NCI-H82 (cell line): ENCODE data around the gene WNT9A.

Experiments
- DNase-seq: peaks from one replicate; lab custom pipeline; 2025; lab: John Stamatoyannopoulos, UW

The WNT9A gene

DNA sequence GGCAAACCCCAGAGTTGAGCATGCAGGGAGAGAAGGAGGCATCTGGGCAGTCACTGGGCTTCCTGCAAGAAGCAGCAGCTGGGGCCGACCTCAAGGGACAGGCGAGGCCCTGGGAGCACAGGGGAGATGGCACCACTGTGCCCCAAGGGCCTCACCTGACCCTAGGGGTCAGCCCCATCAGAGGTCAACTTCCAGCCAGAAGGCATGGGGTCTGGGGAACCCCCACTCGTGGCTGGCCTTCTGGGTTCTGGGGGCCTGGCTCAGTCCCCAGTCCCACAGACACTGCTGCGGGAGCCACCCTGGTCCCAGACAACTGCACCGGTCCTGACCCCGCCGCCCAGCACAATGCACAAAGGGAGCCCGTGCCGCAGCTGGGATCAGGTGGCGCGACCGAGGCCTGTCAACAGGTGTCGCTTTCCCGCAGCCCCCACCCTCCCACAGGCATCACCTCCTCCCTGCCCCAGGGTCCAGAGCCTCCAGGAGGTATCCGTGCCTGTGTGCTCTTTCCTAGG, 6.2 kb downstream of the WNT9A start:
- DNase-seq: no peak

DNA sequence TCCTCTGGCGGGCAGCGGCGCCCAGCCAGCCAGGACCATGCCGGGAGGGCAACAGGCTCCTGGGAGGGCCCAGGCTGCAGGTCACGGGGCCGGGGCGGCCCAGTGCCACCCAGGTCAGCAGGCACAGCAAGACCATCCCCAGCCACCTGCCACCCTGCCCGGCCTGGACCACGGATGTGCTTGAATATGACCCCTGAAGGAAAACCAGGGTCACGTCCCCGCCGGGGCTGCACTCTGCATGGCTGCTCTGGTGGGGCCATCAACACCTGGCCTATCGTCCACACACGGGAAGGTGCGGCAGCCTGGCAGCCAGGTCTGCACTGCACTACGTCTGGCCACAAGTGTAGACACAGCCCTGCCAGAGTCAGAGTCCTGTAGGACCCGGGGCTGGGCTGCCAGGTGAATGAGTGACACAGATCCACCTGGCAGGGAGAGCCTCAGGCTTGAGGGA, 6.9 kb downstream of the WNT9A start:
- DNase-seq: no peak

DNA sequence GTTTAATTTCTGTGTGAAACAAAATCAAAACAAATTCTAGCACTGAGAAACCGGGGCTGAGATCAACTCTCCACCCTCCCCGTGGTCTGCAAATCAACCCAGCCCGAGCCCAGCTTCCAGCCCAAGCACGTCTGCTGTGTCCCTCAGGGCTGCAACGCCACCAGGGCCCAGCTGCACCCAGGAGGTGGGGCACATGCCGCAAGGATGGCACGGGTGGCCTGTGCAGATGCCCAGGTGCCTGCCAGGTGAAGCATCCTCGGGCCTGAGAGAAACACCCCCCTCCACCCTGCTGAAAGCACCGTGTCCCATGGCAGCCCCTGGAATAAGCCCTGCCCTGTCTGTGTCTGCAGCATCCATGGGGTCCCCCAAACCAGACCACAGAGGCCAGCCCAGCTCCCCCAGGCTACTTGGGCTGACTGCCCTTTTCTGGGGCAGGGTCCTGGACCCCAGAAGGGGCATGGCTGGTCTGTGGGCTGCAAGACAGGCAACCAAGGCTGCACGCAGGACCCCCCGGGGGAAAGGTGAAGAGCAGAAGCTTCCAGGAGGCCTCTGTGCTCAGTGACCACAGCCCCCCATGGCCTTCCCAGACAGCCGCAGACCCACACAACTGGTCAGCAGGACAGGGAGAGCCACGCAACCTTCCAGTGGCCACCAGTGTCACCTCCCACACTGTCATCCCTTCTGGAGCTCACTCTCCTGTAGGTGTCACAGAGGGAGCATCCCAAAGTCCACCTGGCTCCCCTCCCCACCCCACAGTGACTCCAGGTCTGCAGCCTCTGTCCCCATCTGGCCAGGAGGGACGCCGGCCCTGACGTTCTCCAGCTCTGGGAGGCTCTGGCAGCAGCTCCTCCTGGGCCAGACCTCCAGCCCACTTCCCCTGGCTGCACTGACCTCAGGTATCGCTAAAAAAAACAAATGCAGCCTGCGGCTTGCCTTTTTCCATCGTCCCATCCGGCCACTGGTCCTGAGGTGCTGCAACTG, 7.7 kb downstream of the WNT9A start:
- no peak for DNase-seq

DNA sequence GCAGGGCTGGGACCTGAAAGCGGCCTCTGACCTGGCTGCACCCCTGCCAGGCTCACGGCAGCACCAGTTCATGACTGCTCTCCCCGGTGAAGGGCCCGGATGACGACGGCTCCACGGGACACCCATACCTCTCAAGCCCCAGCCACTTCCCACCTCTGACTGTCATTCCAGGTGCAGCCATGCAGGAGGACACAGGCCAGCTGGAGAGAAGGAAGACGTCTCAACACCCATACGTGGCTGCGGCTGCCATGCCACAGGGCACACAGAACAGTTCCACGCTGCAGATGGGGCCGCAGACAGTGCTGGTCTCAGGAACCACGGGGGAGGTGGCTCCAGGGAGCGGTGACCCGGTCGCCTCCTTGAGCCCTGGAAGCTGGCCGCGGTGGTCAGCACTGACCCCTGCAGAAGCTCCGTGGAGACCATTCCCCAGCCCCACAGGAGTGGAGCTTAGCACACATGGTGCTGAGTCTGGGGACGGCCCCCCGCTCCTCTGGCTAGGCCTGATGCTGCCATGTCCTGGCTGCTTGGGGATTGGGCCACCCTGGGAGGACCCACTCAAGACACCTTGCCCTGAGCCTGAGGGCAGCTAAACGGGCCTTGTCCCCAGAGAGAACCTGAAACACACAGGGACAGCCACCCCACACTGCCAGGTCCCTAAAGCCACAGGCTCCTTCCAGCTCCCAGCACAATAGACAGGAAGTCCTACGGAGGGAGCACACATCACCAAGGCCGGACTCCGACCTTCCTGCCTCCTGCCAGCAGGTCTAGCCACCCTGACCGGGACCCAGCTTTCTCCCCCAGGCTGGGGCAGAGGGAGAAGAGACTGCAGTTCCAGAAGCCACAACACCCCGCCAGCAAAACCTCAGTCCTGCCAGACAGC, 8.6 kb downstream of the WNT9A start:
- no peak for DNase-seq

DNA sequence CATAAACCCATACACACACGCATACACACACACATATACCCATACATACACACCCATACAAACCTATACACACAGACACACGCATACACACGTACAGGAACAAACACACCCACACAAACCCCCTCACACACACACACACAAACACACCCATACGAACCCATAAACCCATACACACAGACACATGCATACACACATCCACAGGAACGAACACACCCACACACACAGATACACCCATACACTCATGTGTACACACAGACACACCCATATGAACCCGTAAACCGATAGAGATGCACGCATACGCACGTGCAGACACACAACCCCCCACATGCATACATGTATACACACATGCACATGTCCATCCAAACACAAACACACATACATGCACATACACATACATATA, 9.5 kb downstream of the WNT9A start:
- no peak for DNase-seq

DNA sequence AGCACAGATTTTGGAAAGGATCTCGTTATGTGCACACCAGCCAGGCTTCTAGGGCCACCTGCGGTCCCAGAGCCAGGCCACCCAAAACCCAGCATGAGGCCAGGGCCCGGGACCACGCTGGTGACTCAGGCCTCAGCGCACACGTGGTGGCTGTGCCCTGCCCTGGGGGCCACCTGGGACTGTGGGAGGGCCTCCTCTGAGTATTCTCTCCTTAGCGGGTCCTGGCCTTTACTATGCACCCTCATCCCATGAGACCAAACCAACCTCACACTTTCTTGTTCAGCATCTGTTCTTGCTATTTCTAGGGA, 9.9 kb downstream of the WNT9A start:
- DNase-seq: no peak

DNA sequence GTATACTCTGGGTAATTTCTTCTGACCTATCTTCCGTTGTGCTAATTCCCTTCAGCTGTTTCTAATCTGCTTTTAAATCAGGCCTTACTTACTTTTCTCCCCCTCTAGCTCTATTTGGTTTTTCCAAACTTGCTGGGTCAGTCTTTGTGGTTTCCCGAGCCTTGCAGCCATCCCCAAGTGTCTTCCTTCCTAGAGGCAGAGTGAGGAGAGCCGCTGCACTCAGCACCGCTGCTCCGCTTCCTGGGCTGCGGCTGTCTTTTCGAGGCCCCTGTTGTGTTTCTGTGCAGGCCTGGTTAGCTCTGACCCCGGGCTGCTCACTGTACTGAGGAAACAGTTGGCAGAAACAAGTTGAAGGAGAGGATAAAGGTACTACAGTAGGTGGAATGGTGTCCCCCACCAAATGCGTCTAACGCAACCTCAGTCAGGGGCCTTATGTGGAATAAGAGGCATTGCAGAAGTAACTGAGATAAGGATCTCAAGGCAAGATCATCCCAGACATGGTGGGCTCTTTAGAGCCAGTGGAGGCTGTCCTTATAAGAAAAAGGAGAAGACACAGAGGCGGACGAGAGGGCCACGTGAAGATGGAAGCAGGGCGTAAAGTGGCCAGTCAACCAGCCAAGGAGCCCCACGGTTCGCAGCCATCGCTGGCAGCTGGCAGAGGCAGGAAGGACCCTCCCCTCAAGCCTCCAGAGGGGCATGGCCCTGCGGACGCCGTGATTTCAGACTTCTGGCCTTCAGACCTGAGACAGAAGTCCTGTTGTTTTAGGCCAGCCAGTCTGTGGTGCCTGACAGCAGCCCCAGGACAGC, 10.5 kb downstream of the WNT9A start:
- no peak for DNase-seq

DNA sequence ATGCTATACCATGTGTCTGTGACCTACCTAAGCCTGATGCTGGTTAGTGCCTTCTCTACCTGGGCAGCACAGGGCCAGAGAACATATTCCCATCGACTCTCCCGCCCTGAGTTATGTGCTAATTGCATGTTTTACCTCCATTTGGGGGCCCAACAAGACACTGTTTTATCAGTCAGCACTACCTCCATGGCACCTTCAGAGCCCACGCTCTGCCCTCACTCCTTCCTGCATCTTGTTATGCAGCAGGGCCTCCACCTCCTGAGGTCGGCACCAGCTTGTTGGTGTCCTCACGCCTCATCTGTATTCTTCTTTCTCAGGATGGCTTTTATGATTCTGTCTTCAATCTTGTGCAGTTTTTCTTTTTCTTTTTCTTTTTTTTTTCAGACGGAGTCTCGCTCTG, 11.9 kb downstream of the WNT9A start:
- no peak for DNase-seq

DNA sequence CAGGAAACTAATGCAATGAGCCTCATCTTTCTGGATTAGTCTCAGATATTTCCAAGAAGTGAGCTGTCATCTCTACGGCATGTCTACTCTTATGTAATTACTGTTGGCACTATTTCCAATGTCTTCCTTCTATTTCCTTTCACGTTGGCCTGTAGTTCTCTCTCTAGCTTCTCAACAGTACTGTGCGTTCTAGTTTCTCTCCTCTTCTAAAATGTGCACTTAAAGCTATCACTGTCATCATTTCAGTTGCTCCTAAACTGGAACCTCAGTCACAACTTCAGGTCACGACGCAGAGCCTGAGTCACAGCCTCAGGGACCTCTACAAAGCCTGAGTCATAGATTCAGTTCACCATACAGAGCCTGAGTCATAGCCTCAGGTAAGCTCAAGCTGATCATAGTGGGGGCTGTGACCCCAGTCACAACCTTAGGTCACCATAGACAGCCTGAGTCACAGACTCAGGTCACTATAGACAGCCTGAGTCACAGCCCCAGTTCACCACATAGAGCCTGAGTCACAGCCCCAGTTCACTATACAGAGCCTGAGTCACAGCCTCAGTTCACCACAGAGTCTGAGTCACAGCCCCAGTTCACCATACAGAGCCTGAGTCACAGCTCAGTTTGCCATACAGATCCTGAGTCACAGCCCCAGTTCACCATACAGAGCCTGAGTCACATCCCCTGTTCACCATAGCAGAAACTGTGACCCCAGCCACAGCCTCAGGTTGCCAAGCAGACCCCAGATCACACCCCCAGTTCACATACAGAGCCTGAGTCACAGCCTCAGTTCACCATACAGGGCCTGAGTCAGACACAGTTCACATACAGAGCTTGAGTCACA, 13.0 kb downstream of the WNT9A start:
- no peak for DNase-seq

DNA sequence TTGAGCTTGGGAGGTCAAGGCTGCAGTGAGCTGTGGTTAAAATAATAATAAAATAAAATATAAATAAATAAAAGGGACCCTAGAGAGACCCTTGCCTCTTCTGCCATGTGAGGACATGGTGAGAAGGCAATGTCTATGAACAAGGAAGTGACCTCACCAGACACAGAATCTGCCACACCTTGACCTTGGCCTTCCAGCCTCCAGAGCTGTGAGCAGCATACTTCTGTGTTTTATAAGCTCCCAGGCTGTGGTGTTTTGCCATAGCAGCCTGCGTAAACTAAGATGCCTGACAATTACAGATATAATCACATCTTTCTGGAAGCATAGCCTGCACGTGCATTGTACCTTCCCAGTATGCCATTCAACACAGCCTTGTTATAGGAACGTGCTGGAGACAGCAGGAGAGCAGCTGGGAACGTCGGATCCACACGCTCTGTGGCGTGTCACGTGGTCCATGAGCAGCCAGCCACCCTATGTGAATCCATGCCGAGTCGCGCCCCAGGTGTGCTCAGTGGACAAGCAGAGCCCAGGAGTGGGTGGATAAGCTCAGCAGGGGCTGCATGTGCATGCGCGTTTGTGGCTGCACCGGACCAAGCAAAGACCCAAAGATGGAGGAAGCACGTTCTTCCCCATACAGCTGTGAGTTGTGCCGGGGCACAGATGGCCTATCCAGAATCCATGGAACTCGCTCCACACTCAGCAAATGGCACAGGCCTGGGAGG, 17.8 kb downstream of the WNT9A start:
- no peak for DNase-seq

DNA sequence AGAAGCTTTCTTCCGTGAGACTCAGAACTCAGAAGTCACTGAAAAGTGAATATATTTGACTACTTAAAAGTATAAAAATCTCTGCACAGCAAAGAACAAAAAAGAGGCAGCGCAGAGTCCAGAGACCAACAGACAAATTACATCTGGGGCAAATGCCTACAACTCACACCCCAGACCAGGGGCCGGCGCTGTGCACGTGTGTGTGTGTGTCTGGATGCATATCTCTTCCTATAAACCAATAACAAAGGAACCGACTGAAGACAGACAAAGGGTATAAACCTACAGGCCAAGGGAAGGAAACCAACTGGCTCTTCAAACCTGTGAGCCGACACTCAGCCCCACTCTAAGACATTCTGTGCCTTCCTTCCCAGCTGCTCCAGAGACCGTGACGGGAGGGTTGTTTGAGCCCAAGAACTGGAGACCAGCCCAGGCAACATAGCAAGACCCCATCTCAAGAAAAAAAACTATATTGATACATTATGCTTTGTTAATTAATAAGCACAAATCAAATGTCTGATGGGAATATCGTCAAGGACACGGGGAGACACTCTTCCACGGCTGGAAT, 18.8 kb downstream of the WNT9A start:
- DNase-seq: peak; percentile 32

DNA sequence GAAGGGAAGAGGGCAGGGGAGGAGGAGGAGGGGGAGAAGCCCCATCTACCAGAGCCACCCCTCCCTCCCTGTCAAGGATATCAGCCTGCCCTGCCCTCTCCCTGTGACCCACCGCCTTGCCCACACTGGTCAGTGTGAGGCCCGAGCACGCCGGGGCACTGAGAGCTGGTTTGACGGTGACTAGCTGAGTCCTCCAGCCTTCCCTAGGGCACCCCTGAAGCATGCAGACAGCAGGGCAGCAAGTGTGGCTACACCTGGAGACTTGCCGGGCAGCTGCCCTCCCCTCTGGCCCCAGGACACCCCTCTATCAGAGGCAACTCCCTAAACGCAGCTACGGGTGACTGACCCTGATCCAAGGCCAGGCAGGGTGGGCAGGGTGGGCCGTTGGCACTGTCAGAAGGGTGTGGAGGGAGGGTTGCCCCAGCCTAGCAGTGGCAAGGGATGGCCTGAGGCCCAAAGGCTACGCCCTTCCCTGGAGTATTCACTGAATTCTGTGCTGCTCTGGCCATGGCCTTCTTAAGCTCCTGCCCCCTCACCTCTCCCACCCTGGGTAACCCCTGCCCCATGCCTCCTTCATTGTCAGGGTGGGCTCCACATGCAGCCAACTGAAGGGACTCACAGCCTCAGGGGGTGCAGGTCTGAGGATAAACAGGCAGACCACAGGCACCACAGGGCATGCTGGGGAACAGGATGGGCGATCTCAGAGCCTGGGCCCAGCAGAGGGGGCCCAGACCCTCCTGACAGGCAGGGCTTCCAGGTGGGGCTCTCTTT, 19.6 kb downstream of the WNT9A start:
- no peak for DNase-seq

DNA sequence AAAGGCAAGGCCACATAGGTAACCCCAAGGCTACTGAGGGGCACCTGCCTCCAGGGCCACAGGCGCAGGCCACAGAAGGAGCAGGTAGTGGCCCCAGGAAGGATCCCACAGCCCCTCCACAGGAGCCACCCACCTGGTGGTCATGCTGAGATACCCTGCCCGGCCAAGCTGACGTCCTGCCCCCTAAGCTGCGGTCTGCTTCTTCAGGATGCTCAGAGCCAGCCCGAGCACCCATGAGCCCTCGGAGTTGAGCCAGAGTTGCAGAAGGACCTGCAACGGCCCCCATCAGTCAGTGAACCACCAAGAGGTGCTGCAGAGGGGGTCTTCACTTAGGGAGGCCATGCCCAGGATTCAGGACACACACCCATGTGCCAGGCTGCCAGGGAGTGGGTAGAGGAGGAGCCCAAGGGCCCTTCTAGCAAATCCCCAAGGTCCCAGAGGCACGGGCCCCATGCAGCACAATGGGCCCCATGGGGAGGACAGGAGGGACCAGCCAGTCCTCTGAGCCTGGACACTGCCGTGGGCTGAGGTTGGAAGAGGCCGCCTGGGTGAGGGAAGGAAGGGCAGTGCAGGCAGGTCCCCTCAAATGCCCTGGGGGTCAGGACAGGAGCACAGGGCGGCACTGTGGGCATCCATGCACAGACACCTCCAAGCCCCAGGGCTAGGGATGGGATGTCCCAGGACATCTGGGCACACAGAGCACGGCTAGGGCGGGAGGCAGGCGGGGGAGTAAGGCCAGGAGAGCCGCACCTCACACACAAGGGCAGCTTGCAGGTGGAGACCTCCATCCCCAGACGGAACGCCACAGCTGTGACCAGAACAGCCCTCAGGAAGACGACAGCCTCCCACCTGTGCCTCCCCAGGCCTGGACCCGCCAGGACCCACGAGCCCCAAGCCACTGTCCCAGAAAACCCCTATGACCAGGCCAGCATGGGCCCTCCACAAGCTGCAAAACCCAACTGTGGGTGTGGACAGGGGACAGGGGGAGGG, 20.5 kb downstream of the WNT9A start:
- no peak for DNase-seq

DNA sequence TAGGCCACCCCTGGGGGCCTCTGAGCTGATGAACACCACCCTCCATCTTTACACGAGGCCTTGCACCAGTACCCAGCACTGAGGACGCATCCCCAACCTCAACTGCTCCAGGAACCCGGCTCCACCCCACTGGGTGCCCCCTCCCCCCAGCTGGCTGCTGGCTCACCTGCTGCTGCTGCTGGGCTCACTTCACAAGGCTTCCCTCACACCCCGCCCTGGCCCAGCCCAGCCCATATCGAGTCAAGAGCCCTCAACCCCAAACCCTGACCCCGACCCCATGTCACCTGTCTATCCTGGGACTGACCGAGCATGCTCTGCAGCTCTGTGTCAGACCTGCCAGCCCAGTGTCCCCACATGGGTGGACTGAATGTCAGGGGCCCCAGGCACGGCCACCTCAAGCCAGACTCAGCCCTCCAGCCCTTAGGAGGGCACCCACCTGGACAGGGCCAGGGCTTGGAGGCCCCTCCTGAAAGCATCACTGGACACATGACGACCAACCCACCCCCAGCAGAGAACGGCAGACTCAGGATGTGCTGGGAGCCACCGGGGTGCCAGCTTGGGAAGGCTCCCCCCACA, 21.4 kb downstream of the WNT9A start:
- no peak for DNase-seq

DNA sequence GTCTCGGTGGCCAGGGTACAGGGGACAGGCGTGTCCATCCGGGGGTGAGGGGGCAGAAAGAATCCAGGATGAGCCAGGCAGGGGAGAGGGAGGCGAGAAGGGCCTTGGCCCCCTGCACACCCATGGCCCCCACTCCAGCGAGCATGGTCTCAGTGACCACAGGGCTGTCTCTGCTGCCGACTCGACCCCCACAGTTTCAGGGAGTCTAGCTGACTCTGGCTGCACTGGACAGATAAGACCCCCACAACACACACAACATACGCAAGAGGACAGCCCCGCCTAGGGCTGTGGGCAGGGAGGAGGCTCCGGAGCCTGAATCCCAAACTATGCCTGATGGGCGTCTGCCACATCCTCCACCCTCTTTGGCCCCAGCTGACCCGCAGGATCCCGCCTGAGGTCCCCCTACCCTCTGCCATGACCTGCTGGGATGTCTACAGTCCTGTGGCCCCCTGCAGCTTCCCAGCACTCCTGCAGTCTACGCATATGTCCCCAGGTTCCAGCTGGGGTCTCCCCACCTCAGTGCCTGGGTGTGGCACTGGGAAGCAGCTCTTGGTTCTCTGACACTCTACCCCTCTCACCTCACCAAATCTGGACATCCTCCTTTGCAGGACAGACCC, 22.0 kb downstream of the WNT9A start:
- DNase-seq: no peak

DNA sequence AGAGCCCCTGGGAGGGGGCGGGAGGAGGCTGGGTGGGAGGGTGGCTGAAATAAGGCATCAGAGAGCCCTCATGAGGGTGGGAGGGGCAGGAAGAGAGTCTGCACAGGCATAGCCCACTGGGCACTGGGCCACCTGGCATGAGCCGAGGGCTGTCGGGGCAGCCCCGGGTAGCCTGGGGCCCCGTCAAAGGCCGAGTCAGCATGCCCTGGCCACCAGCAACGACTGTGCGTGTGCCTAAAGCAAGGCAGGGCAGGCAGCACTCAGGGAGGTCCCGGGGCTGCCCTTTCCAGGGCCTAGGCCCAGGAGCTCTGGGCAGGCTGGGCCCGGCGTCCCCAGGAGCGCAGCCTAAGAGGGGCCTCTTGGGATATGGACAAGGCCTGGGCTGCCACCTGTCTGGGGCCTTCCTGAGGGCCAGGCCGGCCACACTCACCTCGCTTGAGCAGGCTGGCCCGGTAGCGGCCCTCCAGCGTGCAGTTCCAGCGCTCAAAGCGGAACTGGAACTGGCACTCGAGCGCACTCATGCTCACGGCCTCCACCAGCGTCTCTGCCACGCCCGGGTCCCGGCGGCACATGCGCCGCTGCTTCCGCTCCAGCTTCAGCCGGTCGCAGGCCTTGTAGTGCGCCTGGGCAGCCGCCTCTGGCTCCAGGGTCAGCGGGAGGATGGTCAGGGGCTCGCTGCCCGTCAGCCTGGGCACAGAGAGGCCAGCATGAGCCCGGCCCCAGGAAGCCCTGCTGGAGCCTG, 22.7 kb downstream of the WNT9A start:
- no peak for DNase-seq
